Sigmoid colon (tissue), 7 donors: ENCODE data around the gene FAM83E. TPM values are rescaled to one million over a fixed set of nuclear protein-coding genes. Genes with fewer than 3 reads are reported as not detected.

Experiments
- DNase-seq: peaks from one replicate; pipeline ENCODE4 v3.0.0-alpha.2; 2019
- H3K27ac ChIP-seq, 4 donors: fragments of 200-600 bp; sonication (generic); one replicate each; pipeline ENCODE4 v1.5.1; 2016 to 2019; ENCODE audit warnings: mild to moderate bottlenecking in 1 of 4
- H3K27me3 ChIP-seq, 3 donors: fragments of 200-600 bp; sonication (generic); one replicate each; pipeline ENCODE4 v1.5.1; 2019; ENCODE audit warnings: mild to moderate bottlenecking in 1 of 3
- H3K36me3 ChIP-seq, 4 donors: fragments of 200-600 bp; sonication (generic); one replicate each; pipeline ENCODE4 v1.5.1; 2016 to 2019
- H3K4me1 ChIP-seq, 4 donors: fragments of 200-600 bp; sonication (generic); one replicate each; pipeline ENCODE4 v1.5.1; 2017 to 2019
- H3K4me3 ChIP-seq, 4 donors: fragments of 200-600 bp; sonication (generic); one replicate each; pipeline ENCODE4 v1.5.1; 2017 to 2019; ENCODE audit warnings: mild to moderate bottlenecking in 2 of 4, moderate library complexity in 1 of 4
- H3K9me3 ChIP-seq, 4 donors: fragments of 200-600 bp in 3 of 4; sonication (generic) in 3 of 4; one replicate each; pipeline versions ENCODE4 v1.5.1 to v1.6.1; 2013 to 2019
- CTCF ChIP-seq, 4 experiments: fragments of 450-650 bp in 3 of 4; fragments of 200-600 bp in 1 of 4; IDR thresholded peaks; one replicate each; pipeline ENCODE4 v1.5.1; 2016 to 2019; ENCODE audit warnings: antibody characterized with exemption in 4 of 4, mild to moderate bottlenecking in 3 of 4, moderate library complexity in 2 of 4
- EP300 ChIP-seq, 4 donors: sonication (generic); formaldehyde crosslinking; IDR thresholded peaks; one replicate each; pipeline ENCODE4 v1.6.1; 2017; ENCODE audit warnings: antibody characterized with exemption in 4 of 4
- POLR2A ChIP-seq, 2 donors: fragments of 450-650 bp; IDR thresholded peaks; one replicate each; pipeline ENCODE4 v1.6.1; 2016; ENCODE audit warnings: antibody characterized with exemption in 2 of 2, mild to moderate bottlenecking in 2 of 2, moderate library complexity in 2 of 2
- POLR2AphosphoS5 ChIP-seq, 4 donors: sonication (generic); formaldehyde crosslinking; IDR thresholded peaks; one replicate each; pipeline ENCODE4 v1.6.1; 2017; ENCODE audit warnings: antibody characterized with exemption in 4 of 4
- WGBS, 2 donors: extraction: QIAGEN DNeasy Blood & Tissue Kit; methylation state at CpG; one replicate each; pipeline ENCODE4 v1.1.7; 2013; 5-methylcytosine and 5-hydroxymethylcytosine counted together
- intact Hi-C: fragments of 100-400 bp; cut with DNase I; formaldehyde crosslinking; loops from one replicate; pipeline ENCODE4 v1.15.1; 2023
- polyA plus RNA-seq, 3 donors: library from polyadenylated mRNA; stranded (reverse); fragments of 200-250 nt; gene quantifications; one replicate each; pipeline ENCODE4 v1.2.3, GENCODE V29; 2013
- total RNA-seq, 4 donors: library from RNA; depleted of rRNA; stranded (reverse); fragments of >200 nt; gene quantifications; one replicate each; pipeline ENCODE4 v1.1.0, GENCODE V29; 2016
- donor health status: healthy with polysubstance abuse.
- donor health status: Bipolar disorder and iron deficiency.
- donor health status: healthy.

The FAM83E gene
- total and polyA plus RNA-seq, 7 donors, result 109 to 168 (median 125) TPM; not detected in 4

DNA sequence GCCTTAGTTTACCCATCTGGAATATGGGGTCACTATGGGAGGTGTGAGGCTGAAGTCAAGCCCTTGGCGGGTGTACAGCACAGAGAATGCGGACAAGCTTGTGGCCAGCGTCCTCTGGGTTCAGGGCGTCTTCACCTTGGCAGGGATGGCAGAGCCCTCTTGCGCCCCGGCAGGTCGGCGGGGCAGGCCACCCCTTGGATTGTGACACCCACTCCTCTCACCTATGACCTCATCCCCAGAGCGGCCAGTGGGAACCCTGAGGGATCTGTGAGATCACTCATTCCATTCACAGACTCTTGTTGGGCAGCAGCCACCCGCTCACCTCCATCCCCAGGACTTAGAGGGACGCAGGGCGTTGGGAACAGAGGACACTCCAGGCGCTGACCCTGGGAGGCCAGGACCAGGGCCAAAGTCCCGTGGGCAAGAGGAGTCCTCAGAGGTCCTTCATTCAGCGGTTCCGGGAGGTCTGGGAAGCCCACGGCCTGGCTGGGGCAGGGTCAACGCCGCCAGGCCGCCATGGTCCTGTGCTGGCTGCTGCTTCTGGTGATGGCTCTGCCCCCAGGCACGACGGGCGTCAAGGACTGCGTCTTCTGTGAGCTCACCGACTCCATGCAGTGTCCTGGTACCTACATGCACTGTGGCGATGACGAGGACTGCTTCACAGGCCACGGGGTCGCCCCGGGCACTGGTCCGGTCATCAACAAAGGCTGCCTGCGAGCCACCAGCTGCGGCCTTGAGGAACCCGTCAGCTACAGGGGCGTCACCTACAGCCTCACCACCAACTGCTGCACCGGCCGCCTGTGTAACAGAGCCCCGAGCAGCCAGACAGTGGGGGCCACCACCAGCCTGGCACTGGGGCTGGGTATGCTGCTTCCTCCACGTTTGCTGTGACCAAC lies 8.2 kb downstream of the FAM83E start, which contains the start of gene SPACA4:
Gene SPACA4, plus strand, starts transcription at position 280 of the 896 bp plus-strand sequence. Its CDS starts 237 bp downstream, at position 517.
- no peaks in the 10 kb centered on the region for H3K36me3 ChIP-seq
- H3K27me3 ChIP-seq, result no peaks in the 10 kb centered on the region
- no peaks in the 10 kb centered on the region for H3K9me3 ChIP-seq
- WGBS, 2 donors, result 92 to 93% methylated on average over 39 of the region's 39 CpGs
- TF ChIP-seq POLR2AphosphoS5 (IDR thresholded peaks at IDR 0.05) (no peak), EP300 (IDR thresholded peaks at IDR 0.05) (no peak), CTCF (IDR thresholded peaks at IDR 0.05) (no peak), POLR2A (IDR thresholded peaks at IDR 0.05) (no peak)
- no peak for DNase-seq
- intact Hi-C loops, result no loop called here
- no peak within 1 kb of the TSS for H3K4me3 ChIP-seq
- H3K27ac ChIP-seq, result no peak within 1 kb of the TSS
- H3K4me1 ChIP-seq, result no peaks in the 10 kb centered on the region

GRCh38 chr19:48603850-48604249 lies 11.0 kb downstream of the FAM83E start:
- H3K36me3 ChIP-seq, result no peaks in the 10 kb centered on the region
- WGBS, 2 donors, result 88 to 91% methylated on average over 9 of the region's 9 CpGs
- no peak overlapping the region for H3K4me3 ChIP-seq
- no peak for DNase-seq
- peaks cover 0 to 11% (median 0%) of the 10 kb centered on the region in 3 donors for H3K27me3 ChIP-seq
- intact Hi-C loops, result no loop called here
- H3K9me3 ChIP-seq, result no peaks in the 10 kb centered on the region
- TF ChIP-seq CTCF (IDR thresholded peaks at IDR 0.05), result no peak
- no peak for TF ChIP-seq POLR2AphosphoS5 (IDR thresholded peaks at IDR 0.05)
- no peak for TF ChIP-seq EP300 (IDR thresholded peaks at IDR 0.05)
- TF ChIP-seq POLR2A (IDR thresholded peaks at IDR 0.05), result no peak
- H3K4me1 ChIP-seq, result no peaks in the 10 kb centered on the region
- H3K27ac ChIP-seq, result no peak overlapping the region

GRCh38 chr19:48603449-48603848 lies 11.4 kb downstream of the FAM83E start:
- H3K27ac ChIP-seq, result no peak overlapping the region
- DNase-seq, result no peak
- no peaks in the 10 kb centered on the region for H3K4me1 ChIP-seq
- H3K36me3 ChIP-seq, result no peaks in the 10 kb centered on the region
- WGBS, 2 donors, result 86 to 92% methylated on average over 39 of the region's 39 CpGs
- no peak overlapping the region for H3K4me3 ChIP-seq
- intact Hi-C loops, result no loop called here
- TF ChIP-seq POLR2A (IDR thresholded peaks at IDR 0.05) (no peak), POLR2AphosphoS5 (IDR thresholded peaks at IDR 0.05) (no peak), CTCF (IDR thresholded peaks at IDR 0.05) (no peak), EP300 (IDR thresholded peaks at IDR 0.05) (no peak)
- peaks cover 0 to 12% (median 0%) of the 10 kb centered on the region in 3 donors for H3K27me3 ChIP-seq
- H3K9me3 ChIP-seq, result no peaks in the 10 kb centered on the region

- WGBS, 2 donors, result 39 to 77% methylated on average over 9 of the region's 9 CpGs
- DNase-seq, result no peak
- no peaks in the 10 kb centered on the region for H3K4me1 ChIP-seq
- H3K36me3 ChIP-seq, result no peaks in the 10 kb centered on the region
- intact Hi-C loops, result no loop called here
- no peak overlapping the region for H3K27ac ChIP-seq
- peaks cover 0 to 12% (median 0%) of the 10 kb centered on the region in 3 donors for H3K27me3 ChIP-seq
- TF ChIP-seq EP300 (IDR thresholded peaks at IDR 0.05) (no peak), POLR2A (IDR thresholded peaks at IDR 0.05) (no peak), CTCF (IDR thresholded peaks at IDR 0.05) (no peak), POLR2AphosphoS5 (IDR thresholded peaks at IDR 0.05) (no peak)
- H3K9me3 ChIP-seq, result no peaks in the 10 kb centered on the region
- no peak overlapping the region for H3K4me3 ChIP-seq
Observed at GRCh38 chr19:48603001-48603400, 11.9 kb downstream of the FAM83E start.
